GM21723 (cell line): Measurements from ENCODE around the gene CEACAM16.
"Not testable (repeated sequence)": the region's sequence is repeated elsewhere in the genome, so short reads cannot be mapped to it uniquely, and the experiment has no call there.

ENCODE experiments used
- ATAC-seq: cut with Tn5 transposase; IDR thresholded peaks from one replicate; pipeline ENCODE4 v1.9.1; 2021; ENCODE audit warnings: mild to moderate bottlenecking, moderate library complexity; ENCODE audit not compliant: unreplicated experiment

The CEACAM16 gene, protein sequence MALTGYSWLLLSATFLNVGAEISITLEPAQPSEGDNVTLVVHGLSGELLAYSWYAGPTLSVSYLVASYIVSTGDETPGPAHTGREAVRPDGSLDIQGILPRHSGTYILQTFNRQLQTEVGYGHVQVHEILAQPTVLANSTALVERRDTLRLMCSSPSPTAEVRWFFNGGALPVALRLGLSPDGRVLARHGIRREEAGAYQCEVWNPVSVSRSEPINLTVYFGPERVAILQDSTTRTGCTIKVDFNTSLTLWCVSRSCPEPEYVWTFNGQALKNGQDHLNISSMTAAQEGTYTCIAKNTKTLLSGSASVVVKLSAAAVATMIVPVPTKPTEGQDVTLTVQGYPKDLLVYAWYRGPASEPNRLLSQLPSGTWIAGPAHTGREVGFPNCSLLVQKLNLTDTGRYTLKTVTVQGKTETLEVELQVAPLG

DNA sequence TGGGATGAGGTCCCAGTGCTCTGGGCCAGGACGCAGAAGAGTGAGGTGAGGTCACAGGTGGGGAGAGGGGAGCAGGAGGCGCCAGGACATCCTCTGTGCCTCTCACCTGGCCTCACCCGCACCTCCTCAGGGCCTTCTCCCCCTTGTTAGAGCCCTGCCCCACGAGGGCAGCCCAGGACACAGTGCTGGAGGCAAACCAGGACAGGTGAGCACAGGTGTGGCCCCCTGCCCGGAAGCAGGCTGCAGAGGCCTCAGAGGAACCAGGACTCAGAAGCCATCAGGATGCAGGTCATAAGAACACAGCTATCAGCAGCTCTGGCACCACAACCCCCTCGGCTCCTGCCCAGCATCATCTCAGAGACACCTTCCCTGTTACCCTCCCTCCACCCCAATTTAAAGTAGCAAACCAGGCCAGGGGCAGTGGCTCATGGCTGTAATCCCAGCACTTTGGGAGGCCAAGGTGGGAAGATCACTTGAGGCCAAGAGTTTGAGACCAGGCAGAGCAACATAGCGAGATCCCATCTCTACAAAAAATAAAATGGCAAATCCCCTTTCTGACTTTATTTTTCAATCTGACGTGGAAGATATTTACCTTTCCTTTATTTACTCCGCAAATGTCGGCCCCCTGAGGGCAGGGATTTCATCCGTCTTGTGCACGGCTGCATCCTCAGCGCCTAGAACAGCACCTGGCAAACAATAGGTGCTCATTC is at the start of gene CEACAM16:
Gene CEACAM16, plus strand, starts transcription at position 660 of the 710 bp plus-strand sequence. CDS start 2,306 bp downstream, outside the sequence.
- ATAC-seq = no peak

- no peak for ATAC-seq
Measured at GRCh38 chr19:44649578-44650145, 49.3 kb upstream of the CEACAM16 start.

- ATAC-seq = no peak
Measured at GRCh38 chr19:44653343-44653742, 45.6 kb upstream of the CEACAM16 start.

GRCh38 chr19:44653977-44654774 is 44.8 kb upstream of the CEACAM16 start:
- ATAC-seq = peak; percentile 81

GRCh38 chr19:44657211-44657921 is 41.6 kb upstream of the CEACAM16 start:
- ATAC-seq = no peak

GRCh38 chr19:44658069-44658733 is 40.8 kb upstream of the CEACAM16 start:
- ATAC-seq = no peak

DNA sequence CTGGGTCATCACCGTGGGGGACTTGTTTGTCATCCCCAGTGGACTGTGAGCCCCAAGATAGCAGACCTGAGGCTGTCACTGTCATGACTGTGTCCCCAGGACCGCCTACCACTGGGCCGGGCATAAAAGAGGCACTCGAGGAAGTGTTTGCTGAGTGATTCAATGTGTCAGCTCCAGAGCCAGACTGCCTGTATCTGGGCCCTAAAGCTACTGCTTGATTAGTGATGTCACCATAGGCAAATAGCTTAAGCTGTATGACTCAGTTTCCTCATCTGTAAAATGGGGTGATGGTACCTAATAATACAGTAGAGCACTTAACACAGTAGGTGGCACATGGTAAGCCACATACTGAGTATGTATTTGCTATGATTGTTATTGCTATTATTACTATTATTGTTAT is 38.9 kb upstream of the CEACAM16 start:
- no peak for ATAC-seq

GRCh38 chr19:44661205-44661604 is 37.7 kb upstream of the CEACAM16 start:
- ATAC-seq = no peak

- ATAC-seq = no peak
Measured at GRCh38 chr19:44661904-44662303, 37.0 kb upstream of the CEACAM16 start.

DNA sequence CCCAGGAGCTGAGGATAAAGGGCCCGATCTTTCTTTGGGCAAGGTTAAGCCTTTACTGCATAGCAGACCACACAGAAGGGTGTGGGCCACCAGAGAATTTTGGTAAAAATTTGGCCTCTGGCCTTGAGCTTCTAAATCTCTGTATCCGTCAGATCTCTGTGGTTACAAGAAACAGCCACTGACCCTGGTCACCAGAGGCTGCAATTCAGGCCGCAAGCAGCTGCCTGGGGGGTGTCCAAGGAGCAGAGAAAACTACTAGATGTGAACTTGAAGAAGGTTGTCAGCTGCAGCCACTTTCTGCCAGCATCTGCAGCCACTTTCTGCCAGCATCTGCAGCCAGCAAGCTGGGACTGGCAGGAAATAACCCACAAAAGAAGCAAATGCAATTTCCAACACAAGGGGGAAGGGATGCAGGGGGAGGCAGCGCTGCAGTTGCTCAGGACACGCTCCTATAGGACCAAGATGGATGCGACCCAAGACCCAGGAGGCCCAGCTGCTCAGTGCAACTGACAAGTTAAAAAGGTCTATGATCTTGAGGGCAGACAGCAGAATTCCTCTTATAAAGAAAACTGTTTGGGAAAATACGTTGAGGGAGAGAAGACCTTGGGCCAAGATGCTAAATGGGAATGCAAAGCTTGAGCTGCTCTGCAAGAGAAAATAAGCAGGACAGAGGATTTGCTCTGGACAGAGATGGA is 36.1 kb upstream of the CEACAM16 start:
- ATAC-seq = no peak

GRCh38 chr19:44663996-44664395 is 35.0 kb upstream of the CEACAM16 start:
- no peak for ATAC-seq

DNA sequence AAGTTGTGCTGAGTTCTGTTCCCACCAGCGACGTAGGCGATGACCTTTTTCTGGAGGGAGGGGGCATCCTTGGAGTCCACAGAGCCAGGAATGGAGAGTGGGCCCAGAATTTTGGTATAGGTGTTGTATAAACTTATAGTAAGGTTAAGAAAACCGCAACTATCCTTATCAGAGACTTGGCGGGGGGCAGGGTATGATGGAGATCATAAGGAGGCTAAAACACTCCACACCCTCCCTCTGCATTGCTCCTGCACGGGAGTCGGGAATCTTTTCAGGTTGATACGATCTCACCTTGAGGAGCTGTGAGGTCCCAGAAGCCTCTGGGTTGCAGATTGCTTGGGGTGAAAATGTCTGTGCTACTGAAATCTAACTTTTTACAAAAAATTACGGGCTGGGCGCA is 34.0 kb upstream of the CEACAM16 start:
- no peak for ATAC-seq

DNA sequence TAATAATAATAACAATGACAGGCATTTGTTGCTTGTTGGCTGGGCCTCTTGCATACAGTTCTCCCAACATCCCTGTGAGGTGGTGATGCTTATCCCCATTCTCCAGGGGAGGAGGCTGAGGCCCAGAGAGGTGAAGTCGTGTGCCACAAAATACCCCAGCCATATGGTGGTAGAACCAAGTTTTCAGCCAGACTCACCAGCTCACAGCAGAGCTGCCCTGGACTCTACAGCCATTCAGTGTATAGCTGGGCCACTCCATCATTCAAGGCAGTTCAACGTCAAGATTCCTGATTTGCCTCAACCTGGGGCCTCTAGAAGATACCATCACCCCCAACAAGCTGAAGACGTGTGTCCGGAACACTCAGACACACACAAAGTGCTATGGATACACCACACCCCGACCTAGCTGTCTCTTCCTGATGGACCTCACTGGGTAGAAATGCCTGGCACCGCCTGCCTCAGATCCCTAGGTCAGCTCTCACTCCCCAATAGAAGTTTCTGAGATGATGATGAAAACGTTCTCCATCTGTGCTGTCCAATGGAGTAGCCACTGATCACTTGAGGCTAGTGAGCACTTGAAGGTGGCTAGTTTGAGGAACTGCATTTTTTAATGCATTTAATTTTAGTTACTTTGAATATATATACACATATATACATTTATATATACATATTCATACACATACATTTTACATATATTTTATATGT is 31.9 kb upstream of the CEACAM16 start:
- no peak for ATAC-seq

GRCh38 chr19:44668985-44669764 is 29.8 kb upstream of the CEACAM16 start:
- no peak for ATAC-seq

DNA sequence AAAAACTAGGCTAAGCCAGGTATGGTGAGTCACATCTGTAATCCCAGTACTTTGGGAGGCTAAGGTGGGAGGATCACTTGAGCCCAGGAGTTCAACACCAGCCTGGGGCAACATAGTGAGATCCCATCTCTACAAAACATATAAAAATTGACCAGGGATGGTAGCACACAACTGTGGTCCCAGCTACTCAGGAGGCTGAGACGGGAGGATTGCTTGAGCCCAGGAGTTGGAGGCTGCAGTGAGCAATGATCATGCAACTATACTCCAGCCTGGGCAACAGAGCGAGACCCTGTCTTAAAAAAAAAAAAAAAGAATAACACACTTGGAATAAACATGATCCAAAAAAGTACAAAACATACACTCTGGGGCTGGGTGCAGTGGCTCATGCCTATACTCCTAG is 28.9 kb upstream of the CEACAM16 start:
- ATAC-seq = not testable (repeated sequence)

- no peak for ATAC-seq
Measured at GRCh38 chr19:44671400-44671799, 27.6 kb upstream of the CEACAM16 start, which contains the start of gene CEACAM19. TSS of gene CEACAM19 (plus strand) at chr19:44671482. CDS start at chr19:44671932, 450 bp downstream.

DNA sequence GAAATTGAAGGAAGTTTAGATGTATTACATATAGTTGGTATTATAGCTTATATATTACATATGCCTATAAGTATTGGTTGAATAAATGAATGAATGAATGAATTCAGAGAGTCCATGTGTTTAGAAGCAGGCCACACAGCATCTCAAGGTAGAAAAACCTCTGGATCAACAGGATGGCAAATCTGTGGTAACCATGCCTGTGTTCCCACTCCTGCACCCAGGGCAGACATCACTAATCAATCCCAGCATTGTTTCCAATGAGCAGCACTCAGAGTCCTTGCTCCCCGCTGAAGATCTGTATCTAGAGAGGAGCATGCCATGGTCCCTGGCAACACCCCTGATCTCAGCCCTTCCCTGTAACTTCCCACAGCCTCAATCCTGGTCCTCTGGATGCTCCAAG is 26.7 kb upstream of the CEACAM16 start:
- no peak for ATAC-seq

GRCh38 chr19:44673510-44673909 is 25.4 kb upstream of the CEACAM16 start:
- no peak for ATAC-seq
